ENCODE results near the gene PAFAH2.
"Not testable (repeated sequence)": the region's sequence is repeated elsewhere in the genome, so short reads cannot be mapped to it uniquely, and the experiment has no call there.

PAFAH2 gene

GRCh38 chr1:25991937-25992688, 5.8 kb downstream of the PAFAH2 start:
- no peak for TF ChIP-seq CTCF (IDR thresholded peaks at IDR 0.05; ENCODE audit: insufficient read depth, low read depth, low read length, missing control alignments)
- no peak for DNase-seq (ENCODE audit: low read depth)
- no peak overlapping the region for H3K4me3 ChIP-seq (ENCODE audit: low read depth, low read length)

- no peak for TF ChIP-seq CTCF (IDR thresholded peaks at IDR 0.05; ENCODE audit: insufficient read depth, low read depth, low read length, missing control alignments)
- no peak for DNase-seq (ENCODE audit: low read depth)
- H3K4me3 ChIP-seq (ENCODE audit: low read depth, low read length): no peak overlapping the region
These were observed 7.0 kb downstream of the PAFAH2 start for GRCh38 chr1:25990702-25991395.

- DNase-seq (ENCODE audit: low read depth): no peak
- no peak overlapping the region for H3K4me3 ChIP-seq (ENCODE audit: low read depth, low read length)
- TF ChIP-seq CTCF (IDR thresholded peaks at IDR 0.05; ENCODE audit: insufficient read depth, low read depth, low read length, missing control alignments): no peak
These were observed 7.6 kb downstream of the PAFAH2 start for GRCh38 chr1:25990251-25990650.

- no peak overlapping the region for H3K4me3 ChIP-seq (ENCODE audit: low read depth, low read length)
- TF ChIP-seq CTCF (IDR thresholded peaks at IDR 0.05; ENCODE audit: insufficient read depth, low read depth, low read length, missing control alignments): no peak
- DNase-seq (ENCODE audit: low read depth): no peak
These were observed 8.2 kb downstream of the PAFAH2 start for GRCh38 chr1:25989440-25990234.

GRCh38 chr1:25987951-25988350, 9.9 kb downstream of the PAFAH2 start:
- no peak for TF ChIP-seq CTCF (IDR thresholded peaks at IDR 0.05; ENCODE audit: insufficient read depth, low read depth, low read length, missing control alignments)
- no peak for DNase-seq (ENCODE audit: low read depth)
- H3K4me3 ChIP-seq (ENCODE audit: low read depth, low read length): no peak overlapping the region

- H3K4me3 ChIP-seq (ENCODE audit: low read depth, low read length); DNase-seq (ENCODE audit: low read depth): not testable (repeated sequence)
These were observed 11.1 kb downstream of the PAFAH2 start for GRCh38 chr1:25986773-25987172.

GRCh38 chr1:25985670-25986069, 12.2 kb downstream of the PAFAH2 start:
- no peak for TF ChIP-seq CTCF (IDR thresholded peaks at IDR 0.05; ENCODE audit: insufficient read depth, low read depth, low read length, missing control alignments)
- DNase-seq (ENCODE audit: low read depth): no peak
- no peak overlapping the region for H3K4me3 ChIP-seq (ENCODE audit: low read depth, low read length)

All from GM12865 (cell line).